Amygdala (tissue), 56 donors: ENCODE data around the gene SPC25.
"Not testable (repeated sequence)": the region's sequence is repeated elsewhere in the genome, so short reads cannot be mapped to it uniquely, and the experiment has no call there.

Experiments
- DNase-seq, 56 donors: peaks; one replicate each; lab custom pipeline; 2025; lab: John Stamatoyannopoulos, UW

Gene SPC25

GRCh38 chr2:168904358-168904757 lies 14.1 kb upstream of the SPC25 start:
- no peak for DNase-seq

GRCh38 chr2:168903888-168904287 lies 13.7 kb upstream of the SPC25 start:
- DNase-seq, result no peak

- DNase-seq, result peak in 9 of 56 donors; percentile 1 to 20 (median 2)
These were observed 10.8 kb upstream of the SPC25 start, which contains the start of gene G6PC2 for GRCh38 chr2:168901003-168901402. G6PC2 (plus strand) TSS chr2:168901291; CDS start chr2:168901332, 41 bp downstream.

- no peak for DNase-seq
These were observed 7.2 kb upstream of the SPC25 start for GRCh38 chr2:168897449-168897848.

- DNase-seq, result no peak
These were observed 6.6 kb upstream of the SPC25 start for GRCh38 chr2:168896783-168897182.

GRCh38 chr2:168895771-168896170 lies 5.5 kb upstream of the SPC25 start:
- DNase-seq, result no peak

GRCh38 chr2:168894720-168895119 lies 4.5 kb upstream of the SPC25 start:
- no peak for DNase-seq

- DNase-seq, result no peak
These were observed 3.9 kb upstream of the SPC25 start for GRCh38 chr2:168894101-168894500.

- no peak for DNase-seq
These were observed 2.1 kb upstream of the SPC25 start for GRCh38 chr2:168892327-168892726.

- no peak for DNase-seq
These were observed 610 bp downstream of the SPC25 start for GRCh38 chr2:168889635-168890005.

GRCh38 chr2:168884975-168885374 lies 5.3 kb downstream of the SPC25 start:
- no peak for DNase-seq

- not testable (repeated sequence) for DNase-seq
These were observed 8.1 kb downstream of the SPC25 start for GRCh38 chr2:168882163-168882562.

GRCh38 chr2:168874368-168875054 lies 15.7 kb downstream of the SPC25 start:
- no peak for DNase-seq

- not testable (repeated sequence) for DNase-seq
These were observed 19.4 kb downstream of the SPC25 start for GRCh38 chr2:168870824-168871223.

- DNase-seq, result not testable (repeated sequence)
These were observed 19.9 kb downstream of the SPC25 start for GRCh38 chr2:168870369-168870768.

GRCh38 chr2:168867164-168867563 lies 23.1 kb downstream of the SPC25 start:
- not testable (repeated sequence) for DNase-seq

- DNase-seq, result no peak
These were observed 32.1 kb downstream of the SPC25 start for GRCh38 chr2:168858146-168858545.

GRCh38 chr2:168855601-168856000 lies 34.6 kb downstream of the SPC25 start:
- no peak for DNase-seq

- DNase-seq, result no peak
These were observed 35.6 kb downstream of the SPC25 start for GRCh38 chr2:168854651-168855050.

- DNase-seq, result no peak
These were observed 36.8 kb downstream of the SPC25 start for GRCh38 chr2:168853471-168853870.

- no peak for DNase-seq
These were observed 37.7 kb downstream of the SPC25 start for GRCh38 chr2:168852481-168852880.

- peak in 6 of 56 donors; percentile 0 to 5 (median 2) for DNase-seq
These were observed 38.4 kb downstream of the SPC25 start for GRCh38 chr2:168851674-168852320.
